GM12878 (cell line): ENCODE data around the gene ZNF530. TPM values are rescaled to one million over a fixed set of nuclear protein-coding genes. Genes with fewer than 3 reads are reported as not detected.

Source experiments
- ATAC-seq: fragments of 200-7000 bp; cut with Tn5 transposase; 3 replicates; pipeline ENCODE4 v1.9.1; 2020; ENCODE audit warnings: mild to moderate bottlenecking, moderate library complexity
- BruUV-seq: library from RNA; stranded (reverse); fragments of 400-500 nt; replicated peaks from 2 replicates; lab custom pipeline; 2021; lab: Mats Ljungman, UMichigan
- CTCF ChIA-PET: fragments of 300-600 bp; sonication (Branson Sonifier 250); formaldehyde crosslinking; extraction: SDS; loops from one replicate; lab custom pipeline; 2021; ENCODE audit warnings: inconsistent platforms; lab: Yijun Ruan, JAX
- POLR2A ChIA-PET: fragments of 350-600 bp; formaldehyde crosslinking; extraction: SDS; loops from one replicate; lab custom pipeline; 2021; ENCODE audit warnings: inconsistent platforms; lab: Charles Lee
- RAD21 ChIA-PET: fragments of 300-600 bp; sonication (Branson Sonifier 250); formaldehyde crosslinking; loops from one replicate; lab custom pipeline; 2023; ENCODE audit warnings: antibody characterized with exemption; ENCODE audit not compliant: unreplicated experiment; lab: Charles Lee
- SMC1A ChIA-PET: fragments of 300-600 bp; sonication (Branson Sonifier 250); formaldehyde crosslinking; loops from one replicate; lab custom pipeline; 2023; ENCODE audit not compliant: unreplicated experiment, uncharacterized antibody; lab: Charles Lee
- DNase-seq: peaks from one replicate; pipeline ENCODE4 v3.0.0-alpha.2; 2011; ENCODE audit warnings: low read depth, low spot score
- FAIRE-seq: peaks from 3 replicates; lab custom pipeline; 2011; peaks lifted over from hg19 to GRCh38; lab: Jason Lieb, UNC
- H2AFZ ChIP-seq: 2 replicates; pipeline ENCODE4 v1.6.0; 2011; ENCODE audit warnings: low read depth, low read length, control low read depth; ENCODE audit not compliant: control insufficient read depth
- H3K27ac ChIP-seq: 2 replicates; pipeline ENCODE4 v1.5.1; 2011; ENCODE audit warnings: control low read depth; ENCODE audit not compliant: control insufficient read depth, insufficient read depth
- H3K27me3 ChIP-seq, 2 experiments: replicated peaks in 1 of 2; 2 replicates each; pipeline versions ENCODE4 v1.6.0 to v1.6.1; 2011; ENCODE audit warnings: low read length in 1 of 2; ENCODE audit not compliant: control insufficient read depth in 2 of 2, insufficient read depth in 2 of 2
- H3K36me3 ChIP-seq, 2 experiments: 2 replicates each; pipeline ENCODE4 v1.5.1; 2011; ENCODE audit warnings: low read length in 1 of 2; ENCODE audit not compliant: control insufficient read depth in 2 of 2, insufficient read depth in 2 of 2
- H3K4me1 ChIP-seq: 2 replicates; pipeline ENCODE4 v1.6.1; 2011; ENCODE audit warnings: mild to moderate bottlenecking, low read length, moderate library complexity, mixed read lengths; ENCODE audit not compliant: control insufficient read depth, insufficient read depth
- H3K4me2 ChIP-seq: 2 replicates; pipeline ENCODE4 v1.6.0; 2011; ENCODE audit warnings: control low read depth; ENCODE audit not compliant: control insufficient read depth, insufficient read depth
- H3K4me3 ChIP-seq: fragments of 200-600 bp; sonication (generic); 2 replicates; pipeline ENCODE4 v1.5.1; 2016
- H3K79me2 ChIP-seq: 2 replicates; pipeline ENCODE4 v1.6.0; 2011; ENCODE audit warnings: low read length; ENCODE audit not compliant: control insufficient read depth, insufficient read depth
- H3K9ac ChIP-seq: 2 replicates; pipeline ENCODE4 v1.8.0; 2011; ENCODE audit warnings: low read length, control low read depth, mixed read lengths; ENCODE audit not compliant: control insufficient read depth, insufficient read depth
- H3K9me3 ChIP-seq: replicated peaks from 3 replicates; pipeline ENCODE4 v1.5.1; 2011; ENCODE audit warnings: mild to moderate bottlenecking, low read length; ENCODE audit not compliant: control insufficient read depth, insufficient read depth
- H4K20me1 ChIP-seq: 2 replicates; pipeline ENCODE4 v1.6.0; 2011; ENCODE audit not compliant: control insufficient read depth, insufficient read depth
- ATF7 ChIP-seq: fragments of 450-650 bp; IDR thresholded peaks from 2 replicates; pipeline ENCODE4 v1.6.1; 2016; ENCODE audit warnings: low read depth, mild to moderate bottlenecking
- HDAC2 ChIP-seq: fragments of 200-600 bp; sonication (generic); IDR thresholded peaks from 2 replicates; pipeline ENCODE4 v1.6.1; 2017
- IKZF1 ChIP-seq: fragments of 450-650 bp; conservative IDR thresholded peaks from 2 replicates; pipeline ENCODE4 v1.6.1; 2017; ENCODE audit warnings: antibody characterized with exemption, mild to moderate bottlenecking
- IKZF2 ChIP-seq, 2 experiments: fragments of 450-650 bp; IDR thresholded peaks; 2 replicates each; pipeline ENCODE4 v1.6.1; 2017; ENCODE audit warnings: mild to moderate bottlenecking in 2 of 2, moderate library complexity in 2 of 2
- KLF5 ChIP-seq: fragments of 450-650 bp; IDR thresholded peaks from 2 replicates; pipeline ENCODE4 v1.6.1; 2014; ENCODE audit warnings: mild to moderate bottlenecking; ENCODE audit not compliant: partially characterized antibody
- MEF2A ChIP-seq: IDR thresholded peaks from 2 replicates; pipeline ENCODE4 v1.6.1; 2011; ENCODE audit warnings: low read depth, mild to moderate bottlenecking, low read length, moderate library complexity; ENCODE audit not compliant: insufficient read depth
- MYB ChIP-seq: fragments of 150-350 bp; IDR thresholded peaks from 2 replicates; pipeline ENCODE4 v1.6.1; 2014; ENCODE audit warnings: mild to moderate bottlenecking, low read depth, low read length, borderline replicate concordance
- NFIC ChIP-seq: IDR thresholded peaks from 2 replicates; pipeline ENCODE4 v1.6.1; 2012; ENCODE audit warnings: low read depth, mild to moderate bottlenecking, inconsistent platforms, low read length, moderate library complexity
- PAX5 ChIP-seq: IDR thresholded peaks from 2 replicates; pipeline ENCODE4 v1.6.1; 2011; ENCODE audit warnings: low read depth, low read length, borderline replicate concordance
- SMARCA5 ChIP-seq: fragments of 450-650 bp; IDR thresholded peaks from 2 replicates; pipeline ENCODE4 v1.6.1; 2017; ENCODE audit warnings: mild to moderate bottlenecking
- TBL1XR1 ChIP-seq: IDR thresholded peaks from 2 replicates; pipeline ENCODE4 v1.6.1; 2012; ENCODE audit warnings: low read depth, low read length, improper control_type of control experiment
- TCF7 ChIP-seq: IDR thresholded peaks from 2 replicates; pipeline ENCODE4 v1.6.1; 2014; ENCODE audit warnings: antibody characterized with exemption, borderline replicate concordance
- ZNF274 ChIP-seq: IDR thresholded peaks from one replicate; pipeline ENCODE4 v1.8.0; 2011; ENCODE audit not compliant: insufficient read length, insufficient read depth
- ZSCAN29 ChIP-seq: fragments of 450-650 bp; IDR thresholded peaks from 2 replicates; pipeline ENCODE4 v1.6.1; 2017; ENCODE audit warnings: mild to moderate bottlenecking, moderate library complexity
- WGBS: methylation state at CpG from one replicate; pipeline ENCODE4 v1.1.6; 2016; ENCODE audit warnings: low lambda C conversion rate; ENCODE audit not compliant: insufficient replicate concordance, insufficient coverage; ENCODE audit errors: missing lambda C conversion rate; 5-methylcytosine and 5-hydroxymethylcytosine counted together
- in situ Hi-C: fragments of 300-500 bp; cut with MboI; formaldehyde crosslinking; loops from 9 replicates; pipeline ENCODE4 v1.14.3; 2018; ENCODE audit warnings: mixed read lengths
- intact Hi-C: fragments of 100-400 bp; cut with micrococcal nuclease; formaldehyde crosslinking; loops from one replicate; pipeline ENCODE4 v1.14.2; 2022; ENCODE audit not compliant: unreplicated experiment
- polyA plus RNA-seq, 11 experiments: library from polyadenylated mRNA; depleted of rRNA in 4 of 11; unstranded in 6 of 11; stranded (reverse) in 5 of 11; fragments of >200 nt; fragmentation: Nextera tagmentation in 4 of 11; fragmentation: Illumina TruSeq in 1 of 11; extraction: Ambion mirVana in 4 of 11; extraction: Trizol in 1 of 11; gene quantifications; 1 replicate in 1 of 11; 2 replicates in 10 of 11; pipeline versions ENCODE4 v1.2.1 to v1.2.3, GENCODE V29; 2011 to 2016; ENCODE audit warnings: inconsistent platforms in 2 of 11, missing spikeins in 2 of 11, low read depth in 1 of 11
- total RNA-seq, 4 experiments: library from RNA; depleted of rRNA in 3 of 4; stranded (reverse); fragments of >200 nt in 3 of 4; fragmentation: Illumina TruSeq in 1 of 4; extraction: Trizol in 1 of 4; gene quantifications; 2 replicates each; pipeline versions ENCODE4 v1.2.1 to v1.2.3, GENCODE V29; 2013 to 2021

The ZNF530 gene
- total and polyA plus RNA-seq, 10 of the 15 experiments (the other 5 are each of a cell fraction or from before 2014, with no cell fraction given), result 1.9 to 9.3 (median 6.6) TPM

DNA sequence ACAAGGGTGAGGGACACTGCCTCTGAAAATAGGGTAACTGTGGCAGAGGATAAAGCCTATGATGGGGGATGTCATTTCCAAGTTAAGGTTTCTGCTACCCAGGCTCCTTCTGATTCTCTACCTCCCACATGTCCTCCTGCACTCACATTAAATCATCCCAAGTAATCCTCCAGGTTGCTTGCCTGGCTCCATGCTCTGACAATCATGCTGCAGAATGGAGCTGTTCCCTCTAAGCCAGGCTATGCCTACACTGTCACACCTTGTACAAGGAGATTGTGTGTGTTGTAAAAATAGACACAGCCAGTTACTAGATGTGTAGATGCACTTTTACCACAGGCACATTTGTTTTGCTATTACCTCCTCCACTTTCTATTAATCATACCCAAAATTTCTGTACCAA lies 29.0 kb upstream of the ZNF530 start:
- Histone ChIP-seq H3K36me3 (peaks cover 2 to 22% of the 10 kb centered on the region in 2 experiments), H2AFZ (no peak overlapping the region), H3K4me3 (no peak overlapping the region), H3K9ac (no peak overlapping the region), H3K4me2 (no peak overlapping the region), H4K20me1 (no peaks in the 10 kb centered on the region)
- no peak for ATAC-seq
- ChIA-PET SMC1A (no interaction called here), POLR2A (no interaction called here)
- intact Hi-C loops, result no loop called here
- FAIRE-seq, result no peak
- TF ChIP-seq MEF2A, result no peak
- TF ChIP-seq IKZF1, result no peak
- no peak for TF ChIP-seq MYB
- TF ChIP-seq TCF7, result no peak
- TF ChIP-seq ZSCAN29, result no peak
- no peak for TF ChIP-seq ATF7
- TF ChIP-seq HDAC2, result no peak
- no peak for TF ChIP-seq SMARCA5
- no peak for TF ChIP-seq NFIC
- no peak for TF ChIP-seq PAX5
- no peak for TF ChIP-seq IKZF2 (IDR thresholded peaks at IDR 0.05)
- TF ChIP-seq, all 136 proteins: peak for 0
- no peaks in the 10 kb centered on the region for H3K27me3 ChIP-seq
- DNase-seq, result no peak
- H3K9me3 ChIP-seq, result peaks cover 66% of the 10 kb centered on the region
- ChIA-PET CTCF (no interaction called here), RAD21 (no interaction called here)
- no peaks in the 10 kb centered on the region for H3K4me1 ChIP-seq
- H3K27ac ChIP-seq, result no peak overlapping the region
- no TSS peak for BruUV-seq
- in situ Hi-C loops, result no loop called here
- no peaks in the 10 kb centered on the region for H3K79me2 ChIP-seq

DNA sequence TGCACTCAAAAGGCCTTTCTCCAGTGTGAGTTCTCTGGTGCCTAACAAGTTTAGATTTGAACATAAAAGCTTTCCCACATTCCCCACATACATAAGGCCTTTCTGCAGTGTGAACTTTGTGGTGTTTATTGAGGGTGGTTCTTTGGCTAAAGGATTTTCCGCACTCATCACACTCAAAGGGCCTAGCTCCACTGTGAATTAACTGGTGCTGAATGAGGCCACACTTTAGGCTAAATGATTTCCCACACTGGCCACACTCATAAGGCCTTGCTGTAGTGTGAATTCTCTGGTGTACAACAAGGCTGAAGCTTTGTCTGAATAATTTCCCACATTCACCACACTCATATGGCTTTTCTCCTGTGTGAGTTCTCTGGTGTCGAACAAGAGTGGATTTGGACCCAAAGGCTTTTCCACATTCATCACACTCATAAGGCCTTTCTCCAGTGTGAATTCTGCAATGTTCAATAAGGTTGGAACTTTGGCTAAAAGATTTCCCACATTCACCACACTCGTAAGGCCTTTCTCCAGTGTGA lies 27.2 kb upstream of the ZNF530 start:
- RAD21 ChIA-PET, result no interaction called here
- H3K36me3 ChIP-seq, result peaks cover 2 to 24% of the 10 kb centered on the region in 2 experiments
- no peaks in the 10 kb centered on the region for H4K20me1 ChIP-seq
- H3K27me3 ChIP-seq, result no peaks in the 10 kb centered on the region
- SMC1A ChIA-PET, result interaction anchor here (0.7 kb wide), 1 partner anchor 790 kb away, joined by 3 read pairs; the partner anchor contains the start of gene ZNF497
- FAIRE-seq (no peak), ATAC-seq (no peak), DNase-seq (no peak)
- POLR2A ChIA-PET, result no interaction called here
- 76% methylated on average over 3 of the region's 3 CpGs for WGBS
- H2AFZ ChIP-seq, result no peak overlapping the region
- H3K27ac ChIP-seq, result no peak overlapping the region
- H3K9me3 ChIP-seq, result peaks cover 67% of the 10 kb centered on the region
- CTCF ChIA-PET, result no interaction called here
- intact Hi-C loops (no loop called here), in situ Hi-C loops (no loop called here)
- no peaks in the 10 kb centered on the region for H3K4me1 ChIP-seq
- no peak overlapping the region for H3K9ac ChIP-seq
- H3K4me2 ChIP-seq, result no peak overlapping the region
- H3K4me3 ChIP-seq, result no peak overlapping the region
- H3K79me2 ChIP-seq, result no peaks in the 10 kb centered on the region
- TF ChIP-seq TBL1XR1, result no peak
- peak; percentile 37 for TF ChIP-seq KLF5
- TF ChIP-seq ZNF274, result peak; percentile 82
- BruUV-seq, result no TSS peak
